Gastroesophageal sphincter (tissue), 3 donors: ENCODE results near the gene MAP3K9.

Source experiments
- CTCF ChIP-seq, 4 experiments: fragments of 200-600 bp in 2 of 4; fragments of 450-650 bp in 2 of 4; sonication (generic) in 1 of 4; IDR thresholded peaks; one replicate each; pipeline ENCODE4 v1.5.1; 2017 to 2019; ENCODE audit warnings: antibody characterized with exemption in 4 of 4, mild to moderate bottlenecking in 2 of 4, moderate library complexity in 2 of 4
- POLR2A ChIP-seq, 2 donors: fragments of 450-650 bp; IDR thresholded peaks; one replicate each; pipeline ENCODE4 v1.6.1; 2017; ENCODE audit warnings: antibody characterized with exemption in 2 of 2, mild to moderate bottlenecking in 2 of 2, moderate library complexity in 1 of 2

- TF ChIP-seq CTCF (IDR thresholded peaks at IDR 0.05) = no peak
- TF ChIP-seq POLR2A (IDR thresholded peaks at IDR 0.05) = no peak
Measured at GRCh38 chr14:70855486-70855885, 46.2 kb upstream of the MAP3K9 start.
